Natural killer cell (primary cell): Measurements from ENCODE around the gene EYS. TPM values are rescaled to one million over a fixed set of nuclear protein-coding genes. Genes with fewer than 3 reads are reported as not detected.

ENCODE experiments used
- ATAC-seq, 3 donors: fragments of 150-1000 bp in 2 of 3; fragments of 200-7000 bp in 1 of 3; cut with Tn5 transposase; 1 replicate in 1 of 3; 2 replicates in 2 of 3; pipeline ENCODE4 v1.10.0; 2021; ENCODE audit warnings: mild to moderate bottlenecking in 2 of 3, moderate library complexity in 2 of 3
- DNase-seq, 2 donors: peaks; one replicate each; pipeline versions ENCODE4 v3.0.0 to v3.0.0-alpha.2; 2013 to 2021; ENCODE audit warnings: mixed read lengths in 1 of 2
- H3K27ac ChIP-seq: one replicate; pipeline ENCODE4 v1.5.1; 2013; ENCODE audit warnings: mild to moderate bottlenecking, low read length
- H3K27me3 ChIP-seq: one replicate; pipeline ENCODE4 v1.6.1; 2013; ENCODE audit warnings: low read length; ENCODE audit not compliant: control insufficient read depth, insufficient read depth
- H3K36me3 ChIP-seq: one replicate; pipeline ENCODE4 v1.6.1; 2013; ENCODE audit warnings: low read length; ENCODE audit not compliant: control insufficient read depth, insufficient read depth
- H3K4me1 ChIP-seq: one replicate; pipeline ENCODE4 v1.6.1; 2013; ENCODE audit warnings: low read length; ENCODE audit not compliant: control insufficient read depth, insufficient read depth
- H3K4me3 ChIP-seq: one replicate; pipeline ENCODE4 v1.5.1; 2013; ENCODE audit warnings: low read length
- H3K9me3 ChIP-seq: one replicate; pipeline ENCODE4 v1.6.1; 2013; ENCODE audit warnings: low read length; ENCODE audit not compliant: control insufficient read depth, insufficient read depth
- H3K27ac Mint-ChIP-seq, 2 donors: one replicate each; pipeline ENCODE4 v1.8.0; 2022; ENCODE audit warnings: mild to moderate bottlenecking in 2 of 2, mixed read lengths in 2 of 2, moderate library complexity in 1 of 2
- H3K27me3 Mint-ChIP-seq, 2 donors: one replicate each; pipeline ENCODE4 v1.8.0; 2022; ENCODE audit warnings: low read depth in 2 of 2, mixed read lengths in 2 of 2
- H3K36me3 Mint-ChIP-seq: one replicate; pipeline ENCODE4 v1.8.0; 2022; ENCODE audit warnings: mixed read lengths
- H3K4me1 Mint-ChIP-seq, 2 donors: one replicate each; pipeline ENCODE4 v1.8.0; 2022; ENCODE audit warnings: mixed read lengths in 2 of 2
- H3K4me3 Mint-ChIP-seq: one replicate; pipeline ENCODE4 v1.8.0; 2022; ENCODE audit warnings: mild to moderate bottlenecking, moderate library complexity, mixed read lengths
- H3K9me3 Mint-ChIP-seq, 2 donors: one replicate each; pipeline ENCODE4 v1.8.0; 2022; ENCODE audit warnings: mixed read lengths in 2 of 2
- WGBS: methylation state at CpG from one replicate; pipeline ENCODE4 v1.1.7; 2013; ENCODE audit warnings: missing lambda C conversion rate; ENCODE audit not compliant: insufficient coverage; 5-methylcytosine and 5-hydroxymethylcytosine counted together
- intact Hi-C: fragments of 100-400 bp; cut with micrococcal nuclease; formaldehyde crosslinking; loops from one replicate; pipeline ENCODE4 v1.14.2; 2022
- total RNA-seq, 4 donors: library from RNA; stranded (reverse); fragments of 120-200 nt in 1 of 4; gene quantifications; one replicate each; pipeline versions ENCODE4 v1.2.3 to v1.2.4, GENCODE V29; 2013 to 2022
- TF ChIP-seq, protein P1 (sequence below): fragments of 200-600 bp; IDR thresholded peaks from one replicate; pipeline ENCODE4 v1.8.0; 2022; ENCODE audit warnings: antibody characterized with exemption

Gene EYS
- total RNA-seq, 3 donors from 2014 or later (not counting 1 experiment from before 2014, with no cell fraction given), result 0.55 TPM; not detected in 2

- H3K4me3 Mint-ChIP-seq, result no peak overlapping the region
- H3K4me3 ChIP-seq, result no peak overlapping the region
- no peaks in the 10 kb centered on the region for H3K27me3 ChIP-seq
- H3K27ac ChIP-seq, result no peak overlapping the region
- no peaks in the 10 kb centered on the region for H3K4me1 ChIP-seq
- peaks cover 8 to 11% of the 10 kb centered on the region in 2 donors for H3K9me3 Mint-ChIP-seq
- WGBS, result no CpG with 5 or more reads among the region's 1 CpG
- H3K27me3 Mint-ChIP-seq, result no peaks in the 10 kb centered on the region
- H3K4me1 Mint-ChIP-seq, result no peaks in the 10 kb centered on the region
- no peaks in the 10 kb centered on the region for H3K36me3 ChIP-seq
- intact Hi-C loops, result no loop called here
- DNase-seq (no peak), ATAC-seq (no peak)
- H3K9me3 ChIP-seq, result peaks cover 8% of the 10 kb centered on the region
- H3K36me3 Mint-ChIP-seq, result no peaks in the 10 kb centered on the region
- TF ChIP-seq, protein P1, sequence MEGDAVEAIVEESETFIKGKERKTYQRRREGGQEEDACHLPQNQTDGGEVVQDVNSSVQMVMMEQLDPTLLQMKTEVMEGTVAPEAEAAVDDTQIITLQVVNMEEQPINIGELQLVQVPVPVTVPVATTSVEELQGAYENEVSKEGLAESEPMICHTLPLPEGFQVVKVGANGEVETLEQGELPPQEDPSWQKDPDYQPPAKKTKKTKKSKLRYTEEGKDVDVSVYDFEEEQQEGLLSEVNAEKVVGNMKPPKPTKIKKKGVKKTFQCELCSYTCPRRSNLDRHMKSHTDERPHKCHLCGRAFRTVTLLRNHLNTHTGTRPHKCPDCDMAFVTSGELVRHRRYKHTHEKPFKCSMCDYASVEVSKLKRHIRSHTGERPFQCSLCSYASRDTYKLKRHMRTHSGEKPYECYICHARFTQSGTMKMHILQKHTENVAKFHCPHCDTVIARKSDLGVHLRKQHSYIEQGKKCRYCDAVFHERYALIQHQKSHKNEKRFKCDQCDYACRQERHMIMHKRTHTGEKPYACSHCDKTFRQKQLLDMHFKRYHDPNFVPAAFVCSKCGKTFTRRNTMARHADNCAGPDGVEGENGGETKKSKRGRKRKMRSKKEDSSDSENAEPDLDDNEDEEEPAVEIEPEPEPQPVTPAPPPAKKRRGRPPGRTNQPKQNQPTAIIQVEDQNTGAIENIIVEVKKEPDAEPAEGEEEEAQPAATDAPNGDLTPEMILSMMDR, result no peak
- no peak overlapping the region for H3K27ac Mint-ChIP-seq
Observed at GRCh38 chr6:64553249-64553786, 1153.7 kb downstream of the EYS start.

DNA sequence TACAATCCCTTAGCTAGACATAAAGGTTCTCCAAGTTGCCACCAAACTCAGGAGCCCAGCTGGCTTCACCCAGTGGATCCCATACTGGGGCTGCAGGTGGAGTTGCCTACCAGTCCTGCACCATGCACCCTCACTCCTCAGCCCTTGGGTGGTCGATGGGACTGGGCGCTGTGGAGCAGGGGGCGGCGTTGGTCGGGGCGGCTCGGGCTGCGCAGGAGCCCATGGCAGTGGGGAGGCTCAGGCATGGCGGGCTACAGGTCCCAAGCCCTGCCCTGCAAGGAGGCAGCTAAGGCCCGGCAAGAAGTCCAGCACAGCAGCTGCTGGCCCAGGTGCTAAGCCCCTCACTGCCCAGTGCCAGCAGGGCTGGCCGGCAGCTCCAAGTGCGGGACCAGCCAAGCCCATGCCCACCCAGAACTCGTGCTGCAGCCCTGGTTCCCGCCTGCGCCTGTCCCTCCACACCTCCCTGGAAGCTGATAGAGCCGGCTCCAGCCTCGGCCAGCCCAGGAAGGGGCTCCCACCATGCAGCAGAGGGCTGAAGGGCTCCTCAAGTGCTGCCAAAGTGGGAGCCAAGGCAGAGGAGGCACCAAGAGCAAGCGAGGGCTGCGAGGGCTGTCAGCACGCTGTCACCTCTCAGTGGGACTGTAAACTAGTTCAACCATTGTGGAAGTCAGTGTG lies 1159.3 kb downstream of the EYS start:
- no peak overlapping the region for H3K4me3 ChIP-seq
- no peak overlapping the region for H3K4me3 Mint-ChIP-seq
- H3K27ac Mint-ChIP-seq, result no peak overlapping the region
- peaks cover 8% of the 10 kb centered on the region for H3K36me3 Mint-ChIP-seq
- DNase-seq, result no peak
- intact Hi-C loops, result no loop called here
- H3K9me3 ChIP-seq, result peaks cover 6% of the 10 kb centered on the region
- no peaks in the 10 kb centered on the region for H3K4me1 ChIP-seq
- no peaks in the 10 kb centered on the region for H3K36me3 ChIP-seq
- H3K4me1 Mint-ChIP-seq, result no peaks in the 10 kb centered on the region
- no peak for ATAC-seq
- no peaks in the 10 kb centered on the region for H3K27me3 ChIP-seq
- TF ChIP-seq, protein P1, result no peak
- no peaks in the 10 kb centered on the region for H3K27me3 Mint-ChIP-seq
- WGBS, result 93% methylated on average over 20 of the region's 20 CpGs
- H3K27ac ChIP-seq, result no peak overlapping the region
- H3K9me3 Mint-ChIP-seq, result peaks cover 9% of the 10 kb centered on the region in 2 donors

- intact Hi-C loops, result no loop called here
- WGBS, result 100% methylated on average over 1 of the region's 2 CpGs
- no peaks in the 10 kb centered on the region for H3K4me1 Mint-ChIP-seq
- Histone ChIP-seq H3K9me3 (peaks cover 11% of the 10 kb centered on the region), H3K27ac (no peak overlapping the region), H3K4me1 (no peaks in the 10 kb centered on the region), H3K27me3 (no peaks in the 10 kb centered on the region), H3K4me3 (no peak overlapping the region), H3K36me3 (no peaks in the 10 kb centered on the region)
- H3K4me3 Mint-ChIP-seq, result no peak overlapping the region
- ATAC-seq (no peak), DNase-seq (no peak)
- H3K9me3 Mint-ChIP-seq, result peaks cover 9 to 13% of the 10 kb centered on the region in 2 donors
- H3K27ac Mint-ChIP-seq, result no peak overlapping the region
- H3K27me3 Mint-ChIP-seq, result no peaks in the 10 kb centered on the region
- H3K36me3 Mint-ChIP-seq, result peaks cover 8% of the 10 kb centered on the region
- TF ChIP-seq, protein P1, result no peak
Observed at GRCh38 chr6:64539917-64540316, 1167.1 kb downstream of the EYS start.

DNA sequence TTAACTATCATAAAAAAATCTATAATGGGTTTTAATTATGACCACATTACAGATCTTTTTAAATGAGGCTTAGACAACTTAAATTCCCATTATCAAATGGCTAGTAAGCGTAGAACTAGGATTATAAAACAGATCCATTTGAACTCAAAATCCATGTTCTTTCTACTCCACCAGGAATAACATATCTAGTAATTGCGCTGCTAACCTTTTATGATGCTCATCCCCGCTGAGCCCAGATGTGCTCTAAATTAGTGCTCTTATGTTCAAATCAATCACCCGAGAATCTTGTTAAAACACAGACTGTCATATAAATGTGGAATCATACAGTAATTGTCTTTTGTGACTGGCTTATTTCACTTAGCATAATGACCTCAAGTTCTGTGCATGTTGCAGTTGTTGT lies 1168.3 kb downstream of the EYS start:
- ATAC-seq (no peak), DNase-seq (no peak)
- Histone ChIP-seq H3K4me1 (no peaks in the 10 kb centered on the region), H3K9me3 (peaks cover 11% of the 10 kb centered on the region), H3K27me3 (no peaks in the 10 kb centered on the region), H3K36me3 (no peaks in the 10 kb centered on the region), H3K27ac (no peak overlapping the region), H3K4me3 (no peak overlapping the region)
- intact Hi-C loops, result no loop called here
- Mint-ChIP-seq H3K4me3 (no peak overlapping the region), H3K36me3 (no peaks in the 10 kb centered on the region), H3K4me1 (no peaks in the 10 kb centered on the region), H3K9me3 (peaks cover 8 to 10% of the 10 kb centered on the region in 2 donors), H3K27me3 (no peaks in the 10 kb centered on the region), H3K27ac (no peak overlapping the region)
- TF ChIP-seq, protein P1, result no peak
- WGBS, result 97% methylated on average over 4 of the region's 4 CpGs
